HG02970 (cell line): ENCODE data around the gene RUNX1.

Source experiments
- ATAC-seq: cut with Tn5 transposase; IDR thresholded peaks from one replicate; pipeline ENCODE4 v1.9.1; 2021; ENCODE audit warnings: mild to moderate bottlenecking, moderate library complexity, moderate number of reproducible peaks; ENCODE audit not compliant: unreplicated experiment, low FRiP score

Gene RUNX1

GRCh38 chr21:34865400-34866241, 183.5 kb downstream of the RUNX1 start:
- ATAC-seq: peak; percentile 78

GRCh38 chr21:34864370-34865149, 184.5 kb downstream of the RUNX1 start:
- no peak for ATAC-seq

- ATAC-seq: no peak
These were observed 186.2 kb downstream of the RUNX1 start for GRCh38 chr21:34862951-34863350.

GRCh38 chr21:34861258-34861657, 187.8 kb downstream of the RUNX1 start:
- ATAC-seq: no peak

GRCh38 chr21:34859976-34860653, 189.0 kb downstream of the RUNX1 start:
- no peak for ATAC-seq

GRCh38 chr21:34858559-34858958, 190.5 kb downstream of the RUNX1 start:
- no peak for ATAC-seq

GRCh38 chr21:34857874-34858273, 191.2 kb downstream of the RUNX1 start:
- ATAC-seq: no peak

GRCh38 chr21:34857122-34857713, 191.9 kb downstream of the RUNX1 start:
- no peak for ATAC-seq

GRCh38 chr21:34852448-34852847, 196.7 kb downstream of the RUNX1 start:
- ATAC-seq: no peak

GRCh38 chr21:34850166-34850690, 198.9 kb downstream of the RUNX1 start:
- ATAC-seq: no peak

- ATAC-seq: no peak
These were observed 202.4 kb downstream of the RUNX1 start for GRCh38 chr21:34846601-34847112.

GRCh38 chr21:34845521-34846451, 203.3 kb downstream of the RUNX1 start:
- ATAC-seq: peak; percentile 82

GRCh38 chr21:34844924-34845238, 204.2 kb downstream of the RUNX1 start:
- no peak for ATAC-seq

GRCh38 chr21:34844013-34844923, 204.8 kb downstream of the RUNX1 start:
- ATAC-seq: no peak

- no peak for ATAC-seq
These were observed 205.5 kb downstream of the RUNX1 start for GRCh38 chr21:34843562-34843961.

- ATAC-seq: no peak
These were observed 207.9 kb downstream of the RUNX1 start for GRCh38 chr21:34841154-34841553.

- no peak for ATAC-seq
These were observed 208.4 kb downstream of the RUNX1 start for GRCh38 chr21:34840693-34841092.
